Hippocampal formation (tissue), 2 donors: ENCODE results near the gene RAX2.

Experiments
- DNase-seq, 2 donors: peaks; one replicate each; lab custom pipeline; 2025; lab: John Stamatoyannopoulos, UW

RAX2 gene

GRCh38 chr19:3730457-3730958 is 41.5 kb downstream of the RAX2 start:
- no peak for DNase-seq

- DNase-seq, result no peak
Measured at GRCh38 chr19:3725640-3726310, 46.3 kb downstream of the RAX2 start.

GRCh38 chr19:3725121-3725520 is 46.9 kb downstream of the RAX2 start:
- DNase-seq, result no peak

- no peak for DNase-seq
Measured at GRCh38 chr19:3723883-3724282, 48.1 kb downstream of the RAX2 start.

GRCh38 chr19:3723110-3723488 is 48.9 kb downstream of the RAX2 start:
- no peak for DNase-seq

- no peak for DNase-seq
Measured at GRCh38 chr19:3722443-3723109, 49.5 kb downstream of the RAX2 start.

- DNase-seq, result no peak
Measured at GRCh38 chr19:3721887-3722442, 50.1 kb downstream of the RAX2 start.

- DNase-seq, result no peak
Measured at GRCh38 chr19:3721131-3721886, 50.7 kb downstream of the RAX2 start.

- no peak for DNase-seq
Measured at GRCh38 chr19:3720349-3720917, 51.6 kb downstream of the RAX2 start.

GRCh38 chr19:3719868-3720267 is 52.2 kb downstream of the RAX2 start:
- DNase-seq, result no peak
